K562 treated with DMSO at 1 percent for 48 hours (cell line): ENCODE results near the gene ZNF587B. TPM values are rescaled to one million over a fixed set of nuclear protein-coding genes. Genes with fewer than 3 reads are reported as not detected.

ENCODE experiments used
- total RNA-seq: library from RNA; unstranded; fragments of 300-600 nt; gene quantifications from 2 replicates; pipeline ENCODE4 v1.2.3, GENCODE V29; 2022; ENCODE audit warnings: low replicate concordance; ENCODE audit errors: extremely low read depth

Gene ZNF587B
- not detected in 2 replicates for total RNA-seq

GRCh38 chr19:57830071-57830602, at the start of gene ZNF587B:
Gene ZNF587B (plus strand): TSS chr19:57830299. CDS start chr19:57830529, 230 bp downstream.

GRCh38 chr19:57814505-57815246, 15.4 kb upstream of the ZNF587B start, which contains the start of gene ZNF552:
Gene ZNF552 (minus strand): TSS chr19:57814913. CDS start chr19:57814743, 170 bp downstream.

GRCh38 chr19:57849666-57850473, 19.8 kb downstream of the ZNF587B start, which contains the start of gene ZNF587:
Gene ZNF587 (plus strand): TSS chr19:57849859. CDS start chr19:57850039, 180 bp downstream.

DNA sequence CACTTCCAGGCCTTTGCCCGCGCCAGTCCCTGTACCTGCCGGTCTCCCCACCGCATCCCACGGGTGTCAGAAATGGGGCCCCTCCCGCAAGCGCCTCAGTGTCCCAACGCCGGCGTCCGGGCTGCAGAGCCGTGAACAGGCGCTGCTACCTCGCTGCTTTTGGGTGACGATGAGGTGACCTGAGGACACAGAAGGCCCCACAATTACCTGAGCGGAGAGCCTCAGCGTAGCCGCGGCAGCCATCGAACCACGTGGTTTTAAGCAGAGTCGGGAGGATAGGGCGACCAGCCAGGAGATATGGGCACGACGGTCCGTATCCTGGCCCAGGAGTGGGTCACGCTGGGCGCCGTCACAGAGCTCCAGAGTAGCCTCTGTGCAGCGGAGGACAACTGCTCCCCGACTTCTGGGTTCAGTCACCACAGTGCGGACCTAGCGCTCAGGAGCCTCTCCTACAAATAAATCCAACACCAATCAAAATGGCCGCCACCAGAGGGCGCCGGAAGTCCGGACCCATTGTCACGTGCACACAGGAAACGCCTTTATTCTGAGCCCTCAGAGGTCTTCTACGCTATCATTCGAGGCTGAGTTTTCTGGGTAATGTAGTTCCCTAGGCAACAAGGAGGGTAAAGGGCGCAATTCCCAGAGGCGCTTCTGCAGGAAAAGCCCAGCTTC, 58.6 kb downstream of the ZNF587B start, which contains the start of gene ZNF814:
Gene ZNF814 (minus strand): TSS at position 478 of the 672 bp plus-strand sequence. CDS start 235 bp downstream, at position 243.

Other genes starting within 250 kb of the ZNF587B start
- not detected in 2 replicates for gene ZIK1, start 246.2 kb upstream of the ZNF587B start, total RNA-seq
- not detected in 2 replicates for gene ZNF530, start 230.4 kb upstream of the ZNF587B start, total RNA-seq
- not detected in 2 replicates for gene ZNF134, start 216.1 kb upstream of the ZNF587B start, total RNA-seq
- not detected in 2 replicates for gene ZNF211, start 197.1 kb upstream of the ZNF587B start, total RNA-seq
- not detected in 2 replicates for gene ZSCAN4, start 161.4 kb upstream of the ZNF587B start, total RNA-seq
- not detected in 2 replicates for gene ZNF551, start 148.3 kb upstream of the ZNF587B start, total RNA-seq
- gene ZNF154, start 121.1 kb upstream of the ZNF587B start, total RNA-seq, result not detected in 2 replicates
- not detected in 2 replicates for gene ZNF671, start 102.7 kb upstream of the ZNF587B start, total RNA-seq
- not detected in 2 replicates for gene ZNF776, start 83.5 kb upstream of the ZNF587B start, total RNA-seq
- gene ZNF586, start 60.6 kb upstream of the ZNF587B start, total RNA-seq, result not detected in 2 replicates
- gene ZNF552, start 15.4 kb upstream of the ZNF587B start, total RNA-seq, result not detected in 2 replicates
- gene ZNF587, start 19.6 kb downstream of the ZNF587B start, total RNA-seq, result not detected in 2 replicates
- not detected in 2 replicates for gene ZNF814, start 58.7 kb downstream of the ZNF587B start, total RNA-seq
- gene ZNF417, start 86.3 kb downstream of the ZNF587B start, total RNA-seq, result not detected in 2 replicates
- gene ZNF418, start 105.1 kb downstream of the ZNF587B start, total RNA-seq, result not detected in 2 replicates
- not detected in 2 replicates for gene ZNF256, start 117.4 kb downstream of the ZNF587B start, total RNA-seq
- gene C19orf18, start 144.2 kb downstream of the ZNF587B start, total RNA-seq, result not detected in 2 replicates
- not detected in 2 replicates for gene ZNF606, start 172.5 kb downstream of the ZNF587B start, total RNA-seq
- gene ZSCAN1, start 203.7 kb downstream of the ZNF587B start, total RNA-seq, result not detected in 2 replicates
- not detected in 2 replicates for gene ZNF135, start 229.0 kb downstream of the ZNF587B start, total RNA-seq